GM20000 (cell line): ENCODE results near the gene RPIA.

ENCODE experiments used
- DNase-seq: peaks from one replicate; pipeline ENCODE4 v3.0.0; 2012; ENCODE audit warnings: low spot score
- CTCF ChIP-seq: IDR thresholded peaks from 2 replicates; pipeline ENCODE4 v1.5.1; 2012; ENCODE audit warnings: mild to moderate bottlenecking, control low read depth; ENCODE audit errors: extremely low read depth, missing control alignments

The RPIA gene

GRCh38 chr2:88669482-88670214 is 21.8 kb upstream of the RPIA start:
- TF ChIP-seq CTCF, result peak; percentile 66
- DNase-seq, result peak; percentile 62

- DNase-seq, result peak; percentile 51
- peak; percentile 90 for TF ChIP-seq CTCF
Measured at GRCh38 chr2:88671786-88672427, 19.6 kb upstream of the RPIA start.

- TF ChIP-seq CTCF, result no peak
- no peak for DNase-seq
Measured at GRCh38 chr2:88673363-88673762, 18.1 kb upstream of the RPIA start.

GRCh38 chr2:88680266-88680902 is 11.1 kb upstream of the RPIA start:
- no peak for TF ChIP-seq CTCF
- no peak for DNase-seq

GRCh38 chr2:88680916-88681315 is 10.6 kb upstream of the RPIA start:
- TF ChIP-seq CTCF, result no peak
- no peak for DNase-seq

- no peak for DNase-seq
- TF ChIP-seq CTCF, result no peak
Measured at GRCh38 chr2:88683160-88684021, 8.1 kb upstream of the RPIA start.
